Transverse colon (tissue), 4 donors: Measurements from ENCODE around the gene B4GALT2. TPM values are rescaled to one million over a fixed set of nuclear protein-coding genes. Genes with fewer than 3 reads are reported as not detected.

ENCODE experiments used
- DNase-seq: peaks from one replicate; pipeline ENCODE4 v3.0.0-alpha.2; 2019
- H3K27ac ChIP-seq, 4 donors: fragments of 200-600 bp; sonication (generic); 2 replicates each; pipeline ENCODE4 v1.5.1; 2016 to 2018; ENCODE audit warnings: inconsistent platforms in 4 of 4
- H3K27me3 ChIP-seq: fragments of 200-600 bp; sonication (generic); 2 replicates; pipeline ENCODE4 v1.5.1; 2017; ENCODE audit warnings: inconsistent platforms
- H3K36me3 ChIP-seq, 4 donors: fragments of 200-600 bp; sonication (generic); 2 replicates each; pipeline ENCODE4 v1.5.1; 2017 to 2019; ENCODE audit warnings: inconsistent platforms in 4 of 4
- H3K4me1 ChIP-seq, 4 donors: fragments of 200-600 bp; sonication (generic); 2 replicates each; pipeline ENCODE4 v1.5.1; 2017 to 2020; ENCODE audit warnings: inconsistent platforms in 4 of 4
- H3K4me3 ChIP-seq, 4 donors: fragments of 200-600 bp; sonication (generic); 1 replicate in 1 of 4; 2 replicates in 3 of 4; pipeline versions ENCODE4 v1.5.1 to v1.6.1; 2017 to 2019; ENCODE audit warnings: inconsistent platforms in 4 of 4
- H3K9me3 ChIP-seq, 2 donors: fragments of 200-600 bp; sonication (generic); 2 replicates each; pipeline ENCODE4 v1.5.1; 2017 to 2019; ENCODE audit warnings: inconsistent platforms in 2 of 2
- EP300 ChIP-seq: sonication (generic); formaldehyde crosslinking; IDR thresholded peaks from one replicate; pipeline ENCODE4 v1.6.1; 2017; ENCODE audit warnings: antibody characterized with exemption, low read depth
- POLR2A ChIP-seq: fragments of 450-650 bp; IDR thresholded peaks from one replicate; pipeline ENCODE4 v1.6.1; 2016; ENCODE audit warnings: antibody characterized with exemption, mild to moderate bottlenecking, moderate library complexity
- POLR2AphosphoS5 ChIP-seq, 3 donors: sonication (generic); formaldehyde crosslinking; IDR thresholded peaks; one replicate each; pipeline ENCODE4 v1.6.1; 2016; ENCODE audit warnings: antibody characterized with exemption in 3 of 3
- WGBS, 2 donors: methylation state at CpG; one replicate each; pipeline ENCODE4 v1.1.5; 2018; ENCODE audit warnings: low coverage in 1 of 2; 5-methylcytosine and 5-hydroxymethylcytosine counted together
- in situ Hi-C, 4 donors: fragments of 200-750 bp; cut with MboI; loops; one replicate each; pipeline versions ENCODE4 v1.15.0 to v1.15.1; 2017; ENCODE audit warnings: low sequenced_read_pairs in 3 of 4, low pct_ligation_motif_present in 1 of 4, low pct_unique_long_range_greater_than_20kb in 1 of 4
- intact Hi-C: fragments of 100-400 bp; cut with DNase I; formaldehyde crosslinking; loops from one replicate; pipeline ENCODE4 v1.15.1; 2023; ENCODE audit warnings: low total_unique reads
- total RNA-seq, 4 donors: library from RNA; depleted of rRNA; stranded (reverse); fragments of >200 nt; gene quantifications; one replicate each; pipeline ENCODE4 v1.1.0, GENCODE V29; 2016
- TF ChIP-seq, protein P1 (sequence below), 5 experiments: fragments of 200-600 bp in 3 of 5; fragments of 450-650 bp in 2 of 5; sonication (generic) in 3 of 5; IDR thresholded peaks; 1 replicate in 2 of 5; 2 replicates in 3 of 5; pipeline ENCODE4 v1.5.1; 2016 to 2017; ENCODE audit warnings: antibody characterized with exemption in 5 of 5, inconsistent platforms in 3 of 5, mild to moderate bottlenecking in 2 of 5, moderate library complexity in 1 of 5

The B4GALT2 gene
- total RNA-seq, 4 donors from 2014 or later: 16.5 to 19.5 (median 18.6) TPM

GRCh38 chr1:44012404-44012803, 33.4 kb downstream of the B4GALT2 start:
- Histone ChIP-seq H3K4me3 (no peak overlapping the region), H3K4me1 (peaks cover 7 to 46% (median 29%) of the 10 kb centered on the region in 4 donors), H3K36me3 (no peaks in the 10 kb centered on the region), H3K27ac (no peak overlapping the region), H3K9me3 (no peaks in the 10 kb centered on the region), H3K27me3 (no peaks in the 10 kb centered on the region)
- DNase-seq: peak; percentile 46
- TF ChIP-seq EP300: no peak
- TF ChIP-seq, protein P1, sequence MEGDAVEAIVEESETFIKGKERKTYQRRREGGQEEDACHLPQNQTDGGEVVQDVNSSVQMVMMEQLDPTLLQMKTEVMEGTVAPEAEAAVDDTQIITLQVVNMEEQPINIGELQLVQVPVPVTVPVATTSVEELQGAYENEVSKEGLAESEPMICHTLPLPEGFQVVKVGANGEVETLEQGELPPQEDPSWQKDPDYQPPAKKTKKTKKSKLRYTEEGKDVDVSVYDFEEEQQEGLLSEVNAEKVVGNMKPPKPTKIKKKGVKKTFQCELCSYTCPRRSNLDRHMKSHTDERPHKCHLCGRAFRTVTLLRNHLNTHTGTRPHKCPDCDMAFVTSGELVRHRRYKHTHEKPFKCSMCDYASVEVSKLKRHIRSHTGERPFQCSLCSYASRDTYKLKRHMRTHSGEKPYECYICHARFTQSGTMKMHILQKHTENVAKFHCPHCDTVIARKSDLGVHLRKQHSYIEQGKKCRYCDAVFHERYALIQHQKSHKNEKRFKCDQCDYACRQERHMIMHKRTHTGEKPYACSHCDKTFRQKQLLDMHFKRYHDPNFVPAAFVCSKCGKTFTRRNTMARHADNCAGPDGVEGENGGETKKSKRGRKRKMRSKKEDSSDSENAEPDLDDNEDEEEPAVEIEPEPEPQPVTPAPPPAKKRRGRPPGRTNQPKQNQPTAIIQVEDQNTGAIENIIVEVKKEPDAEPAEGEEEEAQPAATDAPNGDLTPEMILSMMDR (IDR thresholded peaks at IDR 0.05): no peak
- no peak for TF ChIP-seq POLR2A
- TF ChIP-seq POLR2AphosphoS5 (IDR thresholded peaks at IDR 0.05): no peak
- intact Hi-C loops: no loop called here
- WGBS, 2 donors: 66% methylated on average over 2 of the region's 2 CpGs; no CpG with 5 or more reads in 1 of the 2 donors
- in situ Hi-C loops: no loop called here

DNA sequence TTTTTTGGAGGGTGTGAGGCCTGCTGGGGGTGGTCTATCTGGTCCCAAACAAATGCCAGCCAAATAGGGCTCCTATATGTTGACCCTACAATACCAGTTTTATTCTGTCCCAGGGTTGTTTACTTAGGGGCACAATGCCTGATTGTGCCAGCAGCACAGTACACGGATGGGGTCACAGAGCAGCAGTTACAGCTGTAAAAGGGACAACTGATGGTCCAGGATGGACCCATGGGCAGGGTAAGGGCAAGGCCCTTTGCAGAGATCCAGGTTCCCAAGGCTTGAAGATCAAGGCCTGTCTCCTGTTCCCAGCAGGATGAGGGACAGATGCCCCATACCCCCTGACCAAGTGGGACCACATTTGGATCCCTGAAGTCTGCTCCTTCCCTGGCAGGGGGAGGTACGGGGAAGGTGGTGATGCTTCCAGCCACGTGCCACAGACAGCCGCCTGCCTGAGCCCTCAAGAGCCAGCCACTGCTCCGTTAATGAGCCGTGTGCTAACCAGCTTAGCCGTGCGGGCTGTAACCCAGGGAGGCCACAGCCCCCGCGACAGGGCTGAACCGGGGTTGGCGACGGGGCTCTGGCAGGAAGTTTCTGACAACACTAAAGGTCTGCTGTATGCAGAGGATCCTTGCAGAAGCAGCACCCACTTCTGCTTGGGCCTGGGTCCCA, 34.1 kb downstream of the B4GALT2 start:
- no peak for DNase-seq
- no peaks in the 10 kb centered on the region for H3K36me3 ChIP-seq
- in situ Hi-C loops: no loop called here
- peak overlapping the region in 1 of 4 donors; percentile 77 for H3K27ac ChIP-seq
- no peak overlapping the region for H3K4me3 ChIP-seq
- H3K27me3 ChIP-seq: no peaks in the 10 kb centered on the region
- peaks cover 7 to 46% (median 29%) of the 10 kb centered on the region in 4 donors for H3K4me1 ChIP-seq
- no peaks in the 10 kb centered on the region for H3K9me3 ChIP-seq
- WGBS, 2 donors: 60% methylated on average over 11 of the region's 13 CpGs; no CpG with 5 or more reads in 1 of the 2 donors
- intact Hi-C loops: no loop called here
- TF ChIP-seq POLR2A (no peak), EP300 (no peak), POLR2AphosphoS5 (IDR thresholded peaks at IDR 0.05) (no peak)
- TF ChIP-seq, protein P1 (IDR thresholded peaks at IDR 0.05): no peak

- intact Hi-C loops (no loop called here), in situ Hi-C loops (no loop called here)
- no peak overlapping the region for H3K4me3 ChIP-seq
- 83 to 100% methylated on average over 3 to 5 of the region's 5 CpGs for WGBS, 2 donors
- TF ChIP-seq POLR2A: no peak
- TF ChIP-seq EP300: no peak
- TF ChIP-seq POLR2AphosphoS5 (IDR thresholded peaks at IDR 0.05): no peak
- TF ChIP-seq, protein P1 (IDR thresholded peaks at IDR 0.05): no peak
- H3K4me1 ChIP-seq: peaks cover 7 to 46% (median 29%) of the 10 kb centered on the region in 4 donors
- no peaks in the 10 kb centered on the region for H3K9me3 ChIP-seq
- no peak for DNase-seq
- no peaks in the 10 kb centered on the region for H3K36me3 ChIP-seq
- peak overlapping the region; percentile 47 to 83 (median 78) for H3K27ac ChIP-seq
- H3K27me3 ChIP-seq: no peaks in the 10 kb centered on the region
Measured at GRCh38 chr1:44013949-44014348, 34.9 kb downstream of the B4GALT2 start.

- Histone ChIP-seq H3K9me3 (no peaks in the 10 kb centered on the region), H3K4me1 (peaks cover 7 to 46% (median 29%) of the 10 kb centered on the region in 4 donors), H3K27me3 (no peaks in the 10 kb centered on the region), H3K36me3 (no peaks in the 10 kb centered on the region), H3K27ac (peak overlapping the region; percentile 47 to 83 (median 78)), H3K4me3 (no peak overlapping the region)
- DNase-seq: peak; percentile 68
- 76 to 88% methylated on average over 1 to 8 of the region's 8 CpGs for WGBS, 2 donors
- intact Hi-C loops: no loop called here
- in situ Hi-C loops: no loop called here
- TF ChIP-seq, protein P1 (IDR thresholded peaks at IDR 0.05): no peak
- no peak for TF ChIP-seq EP300
- TF ChIP-seq POLR2AphosphoS5 (IDR thresholded peaks at IDR 0.05): peak in 2 of 3 donors; percentile 52 to 79
- peak; percentile 62 for TF ChIP-seq POLR2A
Measured at GRCh38 chr1:44014365-44015104, 35.5 kb downstream of the B4GALT2 start.
